Kidney glomerular epithelial cell (primary cell): ENCODE measurements around the gene CAPN11.
"Not testable (repeated sequence)": the region's sequence is repeated elsewhere in the genome, so short reads cannot be mapped to it uniquely, and the experiment has no call there.

Experiments
- DNase-seq: peaks from one replicate; lab custom pipeline; 2025; lab: John Stamatoyannopoulos, UW

Gene CAPN11

GRCh38 chr6:44131892-44132291 is 26.7 kb upstream of the CAPN11 start:
- DNase-seq: no peak

- no peak for DNase-seq
Measured at GRCh38 chr6:44132476-44132875, 26.1 kb upstream of the CAPN11 start.

- DNase-seq: no peak
Measured at GRCh38 chr6:44133003-44133931, 25.4 kb upstream of the CAPN11 start.

- DNase-seq: no peak
Measured at GRCh38 chr6:44133981-44134711, 24.5 kb upstream of the CAPN11 start.

GRCh38 chr6:44135173-44135758 is 23.4 kb upstream of the CAPN11 start:
- DNase-seq: no peak

- DNase-seq: no peak
Measured at GRCh38 chr6:44135875-44136274, 22.7 kb upstream of the CAPN11 start.

- no peak for DNase-seq
Measured at GRCh38 chr6:44138717-44139350, 19.8 kb upstream of the CAPN11 start.

- no peak for DNase-seq
Measured at GRCh38 chr6:44139351-44139743, 19.3 kb upstream of the CAPN11 start.

GRCh38 chr6:44142835-44143234 is 15.8 kb upstream of the CAPN11 start:
- DNase-seq: no peak

GRCh38 chr6:44143731-44144130 is 14.9 kb upstream of the CAPN11 start:
- no peak for DNase-seq

- DNase-seq: not testable (repeated sequence)
Measured at GRCh38 chr6:44144536-44144935, 14.1 kb upstream of the CAPN11 start.

GRCh38 chr6:44145839-44146238 is 12.8 kb upstream of the CAPN11 start:
- no peak for DNase-seq

- no peak for DNase-seq
Measured at GRCh38 chr6:44146685-44147084, 11.9 kb upstream of the CAPN11 start.

GRCh38 chr6:44147256-44147655 is 11.4 kb upstream of the CAPN11 start:
- DNase-seq: no peak

- DNase-seq: no peak
Measured at GRCh38 chr6:44148306-44148705, 10.3 kb upstream of the CAPN11 start.

GRCh38 chr6:44149369-44150012 is 9.1 kb upstream of the CAPN11 start:
- DNase-seq: no peak

GRCh38 chr6:44150317-44150917 is 8.2 kb upstream of the CAPN11 start:
- DNase-seq: no peak

- peak; percentile 16 for DNase-seq
Measured at GRCh38 chr6:44151348-44152108, 7.1 kb upstream of the CAPN11 start.

- DNase-seq: no peak
Measured at GRCh38 chr6:44152109-44152461, 6.5 kb upstream of the CAPN11 start.

GRCh38 chr6:44152533-44152932 is 6.1 kb upstream of the CAPN11 start:
- no peak for DNase-seq

- DNase-seq: no peak
Measured at GRCh38 chr6:44154067-44154466, 4.6 kb upstream of the CAPN11 start.
